Smooth muscle cell (in vitro differentiated cells): Measurements from ENCODE around the gene GPR37. TPM values are rescaled to one million over a fixed set of nuclear protein-coding genes. Genes with fewer than 3 reads are reported as not detected.

Experiments
- DNase-seq: peaks from one replicate; lab custom pipeline; 2025; ENCODE audit not compliant: unreplicated experiment; lab: John Stamatoyannopoulos, UW
- H2AFZ ChIP-seq: fragments of 200-600 bp; sonication (generic); 2 replicates; pipeline ENCODE4 v1.6.0; 2016; ENCODE audit warnings: antibody characterized with exemption, low read depth, mild to moderate bottlenecking
- H3F3A ChIP-seq: fragments of 200-600 bp; sonication (generic); 2 replicates; pipeline ENCODE4 v1.6.0; 2017; ENCODE audit warnings: antibody characterized with exemption, low read depth
- H3K27ac ChIP-seq: fragments of 200-600 bp; sonication (generic); 2 replicates; pipeline ENCODE4 v1.5.1; 2016; ENCODE audit warnings: low read depth, mild to moderate bottlenecking
- H3K27me3 ChIP-seq: fragments of 200-600 bp; sonication (generic); 2 replicates; pipeline ENCODE4 v1.6.1; 2016; ENCODE audit warnings: low read depth, mild to moderate bottlenecking
- H3K36me3 ChIP-seq: fragments of 200-600 bp; sonication (generic); 2 replicates; pipeline ENCODE4 v1.5.1; 2016; ENCODE audit warnings: low read depth
- H3K4me1 ChIP-seq: fragments of 200-600 bp; sonication (generic); 2 replicates; pipeline ENCODE4 v1.5.1; 2016; ENCODE audit warnings: low read depth
- H3K4me2 ChIP-seq: fragments of 200-600 bp; sonication (generic); 2 replicates; pipeline ENCODE4 v1.6.0; 2016; ENCODE audit warnings: mild to moderate bottlenecking
- H3K4me3 ChIP-seq: fragments of 200-600 bp; sonication (generic); 2 replicates; pipeline ENCODE4 v1.5.1; 2016; ENCODE audit warnings: mild to moderate bottlenecking
- H3K79me2 ChIP-seq: fragments of 200-600 bp; sonication (generic); 2 replicates; pipeline ENCODE4 v1.6.0; 2016; ENCODE audit warnings: low read depth, mild to moderate bottlenecking
- H3K9ac ChIP-seq: fragments of 200-600 bp; sonication (generic); 2 replicates; pipeline ENCODE4 v1.6.0; 2016; ENCODE audit warnings: low read depth
- H3K9me3 ChIP-seq: fragments of 200-600 bp; sonication (generic); replicated peaks from 2 replicates; pipeline ENCODE4 v1.5.1; 2016; ENCODE audit warnings: low read depth
- H4K20me1 ChIP-seq: fragments of 200-600 bp; sonication (generic); 2 replicates; pipeline ENCODE4 v1.6.0; 2016; ENCODE audit warnings: low read depth
- whole genome bisulfite sequencing: methylation state at CpG from one replicate; pipeline ENCODE4 v1.1.7; 2016; ENCODE audit warnings: low lambda C conversion rate; 5-methylcytosine and 5-hydroxymethylcytosine counted together
- polyA plus RNA-seq: library from polyadenylated mRNA; unstranded; fragments of >200 nt; fragmentation: Nextera tagmentation; extraction: Ambion mirVana; gene quantifications from 2 replicates; pipeline ENCODE4 v1.2.1, GENCODE V29; 2016
- total RNA-seq: library from RNA; depleted of rRNA; stranded (reverse); fragments of >200 nt; gene quantifications from 2 replicates; pipeline ENCODE4 v1.2.3, GENCODE V29; 2014
- TF ChIP-seq, protein P1 (sequence below): fragments of 200-600 bp; sonication (generic); IDR thresholded peaks from 2 replicates; pipeline ENCODE4 v1.5.1; 2017; ENCODE audit warnings: borderline replicate concordance, mild to moderate bottlenecking, antibody characterized with exemption; ENCODE audit not compliant: insufficient read depth, poor library complexity, severe bottlenecking

The GPR37 gene
- total and polyA plus RNA-seq, 2 experiments from 2014 or later = 0.38 to 1.3 TPM

DNA sequence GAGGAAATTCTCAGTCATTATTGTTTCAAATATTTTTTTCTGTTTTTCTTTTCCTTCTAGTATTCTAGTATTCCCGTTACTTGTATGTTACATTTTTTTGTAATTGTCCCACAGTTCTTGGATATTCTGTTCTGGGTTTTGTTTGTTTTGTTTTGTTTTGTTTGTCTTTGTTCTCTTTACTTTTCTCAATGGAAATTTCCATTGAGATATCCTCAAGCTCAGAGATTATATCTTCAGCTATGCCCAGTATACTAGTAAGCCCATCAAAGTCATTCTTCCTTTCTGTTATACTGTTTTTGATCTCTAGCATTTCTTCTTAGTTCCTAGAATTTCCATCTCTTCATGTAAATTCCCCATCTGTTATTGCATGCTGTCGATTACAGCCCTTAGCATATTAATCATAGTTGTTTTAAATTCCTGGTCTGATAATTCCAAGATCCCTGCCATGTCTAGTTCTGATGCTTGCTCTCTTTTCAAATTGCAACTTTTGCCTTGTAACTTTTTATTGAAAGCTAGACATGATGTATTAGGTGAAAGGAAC, 27.8 kb downstream of the GPR37 start:
- H4K20me1 ChIP-seq = no peaks in the 10 kb centered on the region
- 77% methylated on average over 2 of the region's 2 CpGs for WGBS
- H3K4me1 ChIP-seq = no peaks in the 10 kb centered on the region
- no peaks in the 10 kb centered on the region for H3F3A ChIP-seq
- no peak overlapping the region for H3K4me3 ChIP-seq
- no peaks in the 10 kb centered on the region for H3K9me3 ChIP-seq
- no peaks in the 10 kb centered on the region for H3K27me3 ChIP-seq
- DNase-seq = no peak
- peak overlapping the region; percentile 44 for H2AFZ ChIP-seq
- H3K9ac ChIP-seq = no peak overlapping the region
- H3K4me2 ChIP-seq = no peak overlapping the region
- H3K27ac ChIP-seq = no peak overlapping the region
- no peaks in the 10 kb centered on the region for H3K36me3 ChIP-seq
- no peaks in the 10 kb centered on the region for H3K79me2 ChIP-seq
- TF ChIP-seq, protein P1, sequence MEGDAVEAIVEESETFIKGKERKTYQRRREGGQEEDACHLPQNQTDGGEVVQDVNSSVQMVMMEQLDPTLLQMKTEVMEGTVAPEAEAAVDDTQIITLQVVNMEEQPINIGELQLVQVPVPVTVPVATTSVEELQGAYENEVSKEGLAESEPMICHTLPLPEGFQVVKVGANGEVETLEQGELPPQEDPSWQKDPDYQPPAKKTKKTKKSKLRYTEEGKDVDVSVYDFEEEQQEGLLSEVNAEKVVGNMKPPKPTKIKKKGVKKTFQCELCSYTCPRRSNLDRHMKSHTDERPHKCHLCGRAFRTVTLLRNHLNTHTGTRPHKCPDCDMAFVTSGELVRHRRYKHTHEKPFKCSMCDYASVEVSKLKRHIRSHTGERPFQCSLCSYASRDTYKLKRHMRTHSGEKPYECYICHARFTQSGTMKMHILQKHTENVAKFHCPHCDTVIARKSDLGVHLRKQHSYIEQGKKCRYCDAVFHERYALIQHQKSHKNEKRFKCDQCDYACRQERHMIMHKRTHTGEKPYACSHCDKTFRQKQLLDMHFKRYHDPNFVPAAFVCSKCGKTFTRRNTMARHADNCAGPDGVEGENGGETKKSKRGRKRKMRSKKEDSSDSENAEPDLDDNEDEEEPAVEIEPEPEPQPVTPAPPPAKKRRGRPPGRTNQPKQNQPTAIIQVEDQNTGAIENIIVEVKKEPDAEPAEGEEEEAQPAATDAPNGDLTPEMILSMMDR = no peak

DNA sequence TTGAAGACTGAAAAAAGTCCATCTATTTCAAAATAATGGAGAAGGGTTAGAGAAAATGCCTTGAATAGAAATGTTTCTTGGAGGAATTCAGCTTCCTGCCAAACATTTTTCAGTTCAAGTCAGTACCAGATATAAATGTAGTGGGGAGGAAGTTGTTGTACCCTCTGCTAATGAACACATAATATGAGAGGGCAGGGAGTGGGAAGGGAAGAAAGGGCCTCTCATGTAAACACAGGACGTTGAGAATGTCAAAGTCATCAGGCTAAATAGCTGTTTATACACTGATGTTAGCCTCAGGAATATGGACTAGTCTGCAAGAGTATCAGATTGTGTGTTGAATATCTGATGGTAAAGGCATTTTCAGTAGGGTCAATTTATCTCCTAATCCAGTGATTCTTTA, 37.0 kb downstream of the GPR37 start:
- H2AFZ ChIP-seq = no peak overlapping the region

DNA sequence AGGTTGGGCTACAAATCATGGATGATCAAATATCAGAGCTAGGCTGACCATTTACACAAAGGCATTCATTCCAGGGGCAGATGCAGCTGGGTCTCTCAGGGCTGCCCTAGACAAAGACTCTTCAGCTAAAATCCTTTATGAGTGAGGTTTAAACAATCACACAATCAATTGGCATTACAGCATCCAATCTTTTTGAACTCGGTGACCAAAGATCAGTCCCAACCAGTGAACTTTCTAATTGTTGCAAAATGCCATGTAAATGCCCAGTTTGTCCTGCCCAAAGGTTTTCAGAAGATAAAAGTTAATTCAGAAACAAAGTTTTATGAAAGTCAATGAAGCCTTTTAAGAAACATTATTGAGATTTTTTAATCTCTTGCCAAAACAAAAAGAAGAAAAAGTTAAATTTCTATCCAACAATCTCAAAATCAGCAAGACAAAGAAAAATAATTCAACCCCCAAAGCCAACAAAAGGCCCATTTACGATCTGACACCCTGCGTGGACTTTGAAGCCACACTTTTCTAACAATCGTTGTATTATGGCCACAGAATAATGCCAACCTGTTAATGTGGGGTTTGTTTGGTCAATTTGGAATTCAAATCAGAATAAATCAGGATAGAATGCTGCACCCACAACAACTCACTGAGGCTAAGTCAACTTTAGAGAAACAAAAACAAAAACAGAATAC, 40.9 kb downstream of the GPR37 start:
- Histone ChIP-seq H3K4me2 (no peak overlapping the region), H3K9ac (no peak overlapping the region), H3K9me3 (no peaks in the 10 kb centered on the region), H3K27ac (no peak overlapping the region), H3F3A (no peaks in the 10 kb centered on the region), H3K36me3 (no peaks in the 10 kb centered on the region), H3K4me1 (peaks cover 8% of the 10 kb centered on the region), H3K4me3 (no peak overlapping the region), H3K79me2 (no peaks in the 10 kb centered on the region), H4K20me1 (no peaks in the 10 kb centered on the region), H2AFZ (no peak overlapping the region), H3K27me3 (no peaks in the 10 kb centered on the region)
- DNase-seq = no peak
- 93% methylated on average over 4 of the region's 4 CpGs for WGBS
- TF ChIP-seq, protein P1 = no peak

More for the DNA sequence above, 37.0 kb downstream of the GPR37 start:
- TF ChIP-seq, protein P1 = no peak
- Histone ChIP-seq H3F3A (no peaks in the 10 kb centered on the region), H4K20me1 (no peaks in the 10 kb centered on the region), H3K4me1 (peaks cover 8% of the 10 kb centered on the region), H3K4me2 (no peak overlapping the region), H3K27ac (no peak overlapping the region), H3K27me3 (no peaks in the 10 kb centered on the region), H3K36me3 (no peaks in the 10 kb centered on the region), H3K9ac (no peak overlapping the region), H3K9me3 (no peaks in the 10 kb centered on the region), H3K79me2 (no peaks in the 10 kb centered on the region), H3K4me3 (no peak overlapping the region)
- no peak for DNase-seq
- 32% methylated on average over 1 of the region's 1 CpG for WGBS

DNA sequence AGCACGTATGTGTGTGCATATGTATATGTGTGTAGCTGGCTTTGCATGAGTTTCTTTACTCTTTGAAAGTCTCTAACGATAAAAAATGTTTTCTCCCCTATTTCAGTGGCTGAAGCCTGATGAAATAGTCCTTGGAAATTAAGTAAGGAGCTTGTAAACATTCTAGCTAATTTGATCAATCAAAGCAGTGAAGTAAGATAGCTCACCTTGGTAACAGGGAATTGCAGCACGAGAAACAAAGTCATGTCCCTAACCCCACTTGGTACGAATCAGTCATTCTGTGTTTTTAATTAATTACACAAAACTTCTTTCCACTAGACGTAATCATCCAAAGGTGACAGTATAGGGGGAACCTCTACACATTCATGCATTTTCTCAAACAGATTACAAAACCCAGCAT, 41.5 kb downstream of the GPR37 start:
- Histone ChIP-seq H3K79me2 (no peaks in the 10 kb centered on the region), H3F3A (no peaks in the 10 kb centered on the region), H3K4me2 (no peak overlapping the region), H3K27me3 (no peaks in the 10 kb centered on the region), H2AFZ (no peak overlapping the region), H4K20me1 (no peaks in the 10 kb centered on the region), H3K9me3 (no peaks in the 10 kb centered on the region), H3K36me3 (no peaks in the 10 kb centered on the region), H3K9ac (no peak overlapping the region), H3K4me1 (peaks cover 8% of the 10 kb centered on the region), H3K27ac (no peak overlapping the region), H3K4me3 (no peak overlapping the region)
- DNase-seq = no peak
- WGBS = 89% methylated on average over 5 of the region's 5 CpGs
- TF ChIP-seq, protein P1 = no peak
